Activated T-helper 17 cell treated with anti-CD3 and anti-CD28 coated beads, Interleukin-2, amount 50 U/mL, for 72 hours (primary cell): Measurements from ENCODE around the gene RPS6KA2. TPM values are rescaled to one million over a fixed set of nuclear protein-coding genes. Genes with fewer than 3 reads are reported as not detected.

Source experiments
- ATAC-seq: fragments of 150-1000 bp; cut with Tn5 transposase; replicated peaks from 2 replicates; pipeline ENCODE4 v1.10.0; 2021; ENCODE audit warnings: mild to moderate bottlenecking, moderate library complexity
- H3K27ac Mint-ChIP-seq: one replicate; pipeline ENCODE4 v1.8.0; 2022; ENCODE audit warnings: mixed read lengths
- H3K27me3 Mint-ChIP-seq: one replicate; pipeline ENCODE4 v1.8.0; 2022; ENCODE audit warnings: mixed read lengths
- H3K36me3 Mint-ChIP-seq: one replicate; pipeline ENCODE4 v1.8.0; 2022; ENCODE audit warnings: low read depth, mild to moderate bottlenecking, mixed read lengths
- H3K4me1 Mint-ChIP-seq: one replicate; pipeline ENCODE4 v1.8.0; 2022; ENCODE audit warnings: mixed read lengths
- H3K4me3 Mint-ChIP-seq: one replicate; pipeline ENCODE4 v1.8.0; 2022; ENCODE audit warnings: mild to moderate bottlenecking, mixed read lengths
- H3K9me3 Mint-ChIP-seq: one replicate; pipeline ENCODE4 v1.8.0; 2022; ENCODE audit warnings: mixed read lengths
- total RNA-seq, 2 donors: library from RNA; stranded (reverse); gene quantifications; one replicate each; pipeline ENCODE4 v1.2.3, GENCODE V29; 2022

The RPS6KA2 gene
- total RNA-seq, 2 donors from 2014 or later, result 1.3 to 1.5 TPM

- Mint-ChIP-seq H3K27me3 (no peaks in the 10 kb centered on the region), H3K36me3 (no peaks in the 10 kb centered on the region), H3K9me3 (no peaks in the 10 kb centered on the region), H3K4me3 (no peak overlapping the region), H3K27ac (no peak overlapping the region), H3K4me1 (peaks cover 29% of the 10 kb centered on the region)
- ATAC-seq, result no peak
Measured at GRCh38 chr6:166423051-166423745, 203.9 kb downstream of the RPS6KA2 start.

- no peak for ATAC-seq
- peaks cover 30% of the 10 kb centered on the region for H3K4me1 Mint-ChIP-seq
- no peak overlapping the region for H3K4me3 Mint-ChIP-seq
- no peaks in the 10 kb centered on the region for H3K9me3 Mint-ChIP-seq
- H3K27me3 Mint-ChIP-seq, result no peaks in the 10 kb centered on the region
- H3K36me3 Mint-ChIP-seq, result no peaks in the 10 kb centered on the region
- no peak overlapping the region for H3K27ac Mint-ChIP-seq
Measured at GRCh38 chr6:166422201-166422940, 204.7 kb downstream of the RPS6KA2 start.

GRCh38 chr6:166420351-166420750 lies 206.7 kb downstream of the RPS6KA2 start:
- Mint-ChIP-seq H3K27ac (no peak overlapping the region), H3K9me3 (peaks cover 12% of the 10 kb centered on the region), H3K4me1 (peaks cover 50% of the 10 kb centered on the region), H3K36me3 (no peaks in the 10 kb centered on the region), H3K4me3 (no peak overlapping the region), H3K27me3 (no peaks in the 10 kb centered on the region)
- no peak for ATAC-seq

- Mint-ChIP-seq H3K4me1 (peaks cover 54% of the 10 kb centered on the region), H3K36me3 (no peaks in the 10 kb centered on the region), H3K27ac (peak overlapping the region; percentile 26), H3K27me3 (no peaks in the 10 kb centered on the region), H3K4me3 (peak overlapping the region; percentile 25), H3K9me3 (peaks cover 12% of the 10 kb centered on the region)
- ATAC-seq, result no peak
Measured at GRCh38 chr6:166419717-166420116, 207.3 kb downstream of the RPS6KA2 start.

- Mint-ChIP-seq H3K27me3 (no peaks in the 10 kb centered on the region), H3K4me3 (peak overlapping the region; percentile 25), H3K4me1 (peaks cover 58% of the 10 kb centered on the region), H3K27ac (peak overlapping the region; percentile 26), H3K9me3 (peaks cover 12% of the 10 kb centered on the region), H3K36me3 (no peaks in the 10 kb centered on the region)
- peak; percentile 79 for ATAC-seq
Measured at GRCh38 chr6:166419286-166419685, 207.8 kb downstream of the RPS6KA2 start.

- H3K4me1 Mint-ChIP-seq, result peaks cover 58% of the 10 kb centered on the region
- H3K27me3 Mint-ChIP-seq, result no peaks in the 10 kb centered on the region
- H3K36me3 Mint-ChIP-seq, result no peaks in the 10 kb centered on the region
- peak overlapping the region; percentile 25 for H3K4me3 Mint-ChIP-seq
- H3K27ac Mint-ChIP-seq, result peak overlapping the region; percentile 26
- peak; percentile 53 for ATAC-seq
- H3K9me3 Mint-ChIP-seq, result peaks cover 12% of the 10 kb centered on the region
Measured at GRCh38 chr6:166418691-166419143, 208.3 kb downstream of the RPS6KA2 start.

GRCh38 chr6:166417285-166417691 lies 209.8 kb downstream of the RPS6KA2 start:
- no peaks in the 10 kb centered on the region for H3K27me3 Mint-ChIP-seq
- no peaks in the 10 kb centered on the region for H3K36me3 Mint-ChIP-seq
- peaks cover 59% of the 10 kb centered on the region for H3K4me1 Mint-ChIP-seq
- ATAC-seq, result peak; percentile 84
- peak overlapping the region; percentile 26 for H3K27ac Mint-ChIP-seq
- peaks cover 12% of the 10 kb centered on the region for H3K9me3 Mint-ChIP-seq
- H3K4me3 Mint-ChIP-seq, result peak overlapping the region; percentile 25

- peaks cover 61% of the 10 kb centered on the region for H3K4me1 Mint-ChIP-seq
- peaks cover 12% of the 10 kb centered on the region for H3K9me3 Mint-ChIP-seq
- H3K36me3 Mint-ChIP-seq, result no peaks in the 10 kb centered on the region
- H3K27me3 Mint-ChIP-seq, result no peaks in the 10 kb centered on the region
- peak overlapping the region; percentile 25 for H3K4me3 Mint-ChIP-seq
- peak overlapping the region; percentile 26 for H3K27ac Mint-ChIP-seq
- ATAC-seq, result no peak
Measured at GRCh38 chr6:166415833-166416347, 211.2 kb downstream of the RPS6KA2 start.

- Mint-ChIP-seq H3K4me1 (peaks cover 56% of the 10 kb centered on the region), H3K27me3 (no peaks in the 10 kb centered on the region), H3K9me3 (peaks cover 12% of the 10 kb centered on the region), H3K4me3 (peak overlapping the region; percentile 25), H3K36me3 (no peaks in the 10 kb centered on the region), H3K27ac (peak overlapping the region; percentile 26)
- ATAC-seq, result peak; percentile 39
Measured at GRCh38 chr6:166415306-166415705, 211.7 kb downstream of the RPS6KA2 start.

GRCh38 chr6:166413491-166413951 lies 213.5 kb downstream of the RPS6KA2 start:
- no peak overlapping the region for H3K27ac Mint-ChIP-seq
- H3K4me1 Mint-ChIP-seq, result peaks cover 41% of the 10 kb centered on the region
- no peak overlapping the region for H3K4me3 Mint-ChIP-seq
- no peaks in the 10 kb centered on the region for H3K27me3 Mint-ChIP-seq
- no peak for ATAC-seq
- no peaks in the 10 kb centered on the region for H3K36me3 Mint-ChIP-seq
- H3K9me3 Mint-ChIP-seq, result peaks cover 12% of the 10 kb centered on the region

GRCh38 chr6:166412911-166413384 lies 214.1 kb downstream of the RPS6KA2 start:
- Mint-ChIP-seq H3K27ac (no peak overlapping the region), H3K4me1 (peaks cover 39% of the 10 kb centered on the region), H3K4me3 (no peak overlapping the region), H3K9me3 (peaks cover 12% of the 10 kb centered on the region), H3K36me3 (no peaks in the 10 kb centered on the region), H3K27me3 (no peaks in the 10 kb centered on the region)
- no peak for ATAC-seq

GRCh38 chr6:166412156-166412910 lies 214.7 kb downstream of the RPS6KA2 start:
- no peaks in the 10 kb centered on the region for H3K27me3 Mint-ChIP-seq
- peaks cover 12% of the 10 kb centered on the region for H3K9me3 Mint-ChIP-seq
- H3K36me3 Mint-ChIP-seq, result no peaks in the 10 kb centered on the region
- ATAC-seq, result no peak
- H3K4me3 Mint-ChIP-seq, result peak overlapping the region; percentile 63
- peak overlapping the region; percentile 24 for H3K27ac Mint-ChIP-seq
- H3K4me1 Mint-ChIP-seq, result peaks cover 38% of the 10 kb centered on the region

GRCh38 chr6:166411721-166412151 lies 215.3 kb downstream of the RPS6KA2 start:
- peaks cover 10% of the 10 kb centered on the region for H3K9me3 Mint-ChIP-seq
- H3K27ac Mint-ChIP-seq, result peak overlapping the region; percentile 24
- H3K4me1 Mint-ChIP-seq, result peaks cover 32% of the 10 kb centered on the region
- H3K4me3 Mint-ChIP-seq, result peak overlapping the region; percentile 63
- H3K27me3 Mint-ChIP-seq, result no peaks in the 10 kb centered on the region
- peak; percentile 69 for ATAC-seq
- no peaks in the 10 kb centered on the region for H3K36me3 Mint-ChIP-seq

- Mint-ChIP-seq H3K27ac (peak overlapping the region; percentile 24), H3K4me3 (peak overlapping the region; percentile 63), H3K4me1 (peaks cover 27% of the 10 kb centered on the region), H3K9me3 (peaks cover 5% of the 10 kb centered on the region), H3K36me3 (no peaks in the 10 kb centered on the region), H3K27me3 (no peaks in the 10 kb centered on the region)
- no peak for ATAC-seq
Measured at GRCh38 chr6:166411271-166411670, 215.8 kb downstream of the RPS6KA2 start.
